ENCODE measurements around the gene COL5A1.

The COL5A1 gene

DNA sequence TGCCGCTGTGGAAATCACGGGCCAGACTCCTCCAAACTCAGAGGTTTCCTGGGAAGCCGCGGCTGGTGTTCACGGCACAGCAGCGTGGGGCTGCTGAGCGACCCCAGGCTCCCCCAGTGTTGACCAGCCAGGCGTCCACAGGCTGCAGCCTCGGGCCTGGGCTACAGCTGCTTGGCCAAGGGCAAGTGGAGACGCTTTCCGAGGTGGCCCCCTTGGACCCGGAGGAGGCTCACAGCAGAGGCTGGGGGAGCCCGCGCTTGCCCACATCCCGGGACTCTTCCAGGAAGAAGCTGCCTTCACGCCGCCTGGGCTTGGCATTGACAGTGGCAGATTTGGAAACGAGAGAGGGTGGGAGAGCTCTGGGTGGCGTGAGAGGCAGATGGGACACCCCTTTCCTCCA lies 186.0 kb downstream of the COL5A1 start:
- in situ Hi-C loops (cut with HindIII; ENCODE audit: low sequenced_read_pairs), result no loop called here

DNA sequence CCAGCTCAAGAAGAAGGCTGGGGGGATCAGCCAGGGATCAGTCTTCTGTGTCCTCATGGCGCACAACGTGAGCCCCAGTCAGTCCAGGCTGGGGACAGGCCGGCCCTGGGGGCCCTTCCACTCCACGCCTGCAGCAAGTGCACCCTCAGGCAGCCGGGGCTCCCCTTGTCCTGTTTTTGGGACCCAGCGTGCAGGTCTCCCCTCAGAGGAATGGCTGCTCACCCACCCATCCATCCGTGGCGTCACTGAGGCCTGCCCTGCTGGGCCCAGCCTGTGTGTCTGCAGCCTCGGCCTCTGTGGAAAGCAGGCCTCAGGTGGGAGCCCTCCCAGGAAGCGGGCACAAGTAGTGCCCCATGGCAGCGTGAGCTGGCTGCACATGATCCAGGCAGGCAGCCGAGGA lies 186.4 kb downstream of the COL5A1 start:
- in situ Hi-C loops (cut with HindIII; ENCODE audit: low sequenced_read_pairs), result no loop called here

DNA sequence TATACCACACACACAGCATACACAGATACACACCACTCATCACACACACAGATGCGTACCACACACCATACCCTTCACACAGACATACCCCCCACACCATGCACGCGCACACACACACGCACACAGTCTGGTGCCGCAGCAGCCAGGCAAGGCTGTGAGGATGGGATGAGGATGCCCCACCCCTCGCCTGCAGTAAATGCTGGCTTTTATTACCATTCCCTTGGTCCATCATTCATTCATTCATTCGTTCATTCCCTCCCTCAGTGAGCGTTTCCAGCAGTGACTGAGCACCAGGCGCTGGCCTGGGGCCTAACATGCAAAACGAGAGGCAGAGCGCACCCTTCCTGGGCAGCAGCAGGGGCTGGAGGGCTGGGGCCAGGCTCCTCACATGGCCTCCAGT lies 187.3 kb downstream of the COL5A1 start:
- in situ Hi-C loops (cut with HindIII; ENCODE audit: low sequenced_read_pairs), result no loop called here

DNA sequence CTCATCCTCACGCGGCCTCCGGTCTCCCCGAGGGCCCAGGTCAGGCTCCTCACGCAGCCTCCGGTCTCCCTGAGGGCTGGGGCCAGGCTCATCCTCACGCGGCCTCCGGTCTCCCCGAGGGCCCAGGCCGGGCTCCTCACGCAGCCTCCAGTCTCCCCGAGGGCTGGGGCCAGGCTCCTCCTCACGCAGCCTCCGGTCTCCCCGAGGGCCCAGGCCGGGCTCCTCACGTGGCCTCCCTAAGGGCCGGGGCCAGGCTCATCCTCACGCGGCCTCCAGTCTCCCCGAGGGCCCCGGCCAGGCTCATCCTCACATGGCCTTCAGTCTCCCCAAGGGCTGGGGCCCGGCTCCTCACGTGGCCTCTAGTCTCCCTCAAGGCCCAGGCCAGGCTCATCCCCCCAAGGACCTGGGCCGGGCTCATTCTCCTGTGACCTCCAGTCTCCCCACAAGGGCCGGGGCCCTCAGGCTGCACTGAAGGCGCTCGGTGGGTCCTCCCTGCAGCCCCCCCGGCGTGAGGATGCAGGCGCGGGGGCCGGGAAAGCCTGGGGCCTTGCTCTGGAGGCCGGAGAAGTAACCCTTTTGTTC lies 187.8 kb downstream of the COL5A1 start:
- in situ Hi-C loops (cut with HindIII; ENCODE audit: low sequenced_read_pairs), result no loop called here

DNA sequence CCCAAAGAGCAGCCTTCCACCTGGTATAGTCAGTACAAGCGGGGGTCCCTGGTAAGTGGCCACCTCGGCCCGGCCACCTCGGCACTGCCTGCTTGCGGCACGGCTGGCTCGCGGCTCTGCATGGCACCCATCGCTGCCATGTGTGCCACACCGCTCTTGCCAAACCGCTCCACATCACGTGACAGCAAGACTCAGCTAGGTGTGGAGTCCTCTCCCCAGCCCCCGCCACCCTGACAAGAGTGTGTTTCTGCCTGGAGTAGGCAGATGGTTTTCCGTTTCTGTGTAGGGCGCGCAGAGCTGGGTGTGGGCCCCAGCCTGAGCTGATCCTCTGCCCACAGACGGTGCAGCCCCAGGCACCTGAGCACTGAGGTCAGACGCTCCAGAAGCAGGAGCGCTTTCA lies 188.5 kb downstream of the COL5A1 start:
- in situ Hi-C loops (cut with HindIII; ENCODE audit: low sequenced_read_pairs), result no loop called here

DNA sequence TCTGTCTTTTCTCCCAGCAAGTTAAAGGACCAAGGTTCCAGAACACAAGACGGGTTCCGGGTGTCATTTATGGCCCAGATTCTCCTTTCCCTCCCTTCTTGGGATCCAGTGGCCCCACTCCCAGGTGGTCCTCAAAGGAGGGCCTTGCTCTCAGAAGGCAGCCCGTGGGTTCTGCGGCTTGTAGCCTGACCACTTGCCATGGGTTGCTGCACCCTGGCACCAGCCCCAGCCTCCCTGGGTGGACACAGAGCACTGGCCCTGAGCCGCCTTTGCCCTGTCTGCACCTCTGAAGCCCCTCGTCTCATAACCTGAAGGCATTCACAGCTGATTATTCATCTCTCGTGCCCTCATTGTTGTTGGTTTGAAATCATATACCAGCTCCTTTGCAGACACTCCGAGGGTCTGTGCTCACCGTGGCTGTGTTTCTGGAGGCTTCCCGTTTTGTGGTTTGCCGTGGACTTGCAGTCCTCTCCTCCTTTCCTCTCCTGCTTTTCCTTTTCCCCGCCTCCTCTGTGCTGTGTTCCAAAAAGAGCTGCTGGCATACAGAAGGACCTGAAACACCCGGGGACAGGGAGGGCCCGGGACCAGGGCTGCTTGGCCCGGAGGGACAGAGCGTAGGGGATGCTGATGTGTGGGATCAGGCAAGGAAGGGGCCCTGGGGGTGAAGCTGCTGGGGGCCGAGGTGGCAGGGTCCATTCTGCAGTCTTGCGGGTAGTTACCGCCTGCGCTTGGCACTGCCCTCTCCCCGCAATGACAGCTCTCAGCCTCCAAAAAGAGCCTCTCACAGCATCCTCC lies 189.5 kb downstream of the COL5A1 start:
- in situ Hi-C loops (cut with HindIII; ENCODE audit: low sequenced_read_pairs), result no loop called here

DNA sequence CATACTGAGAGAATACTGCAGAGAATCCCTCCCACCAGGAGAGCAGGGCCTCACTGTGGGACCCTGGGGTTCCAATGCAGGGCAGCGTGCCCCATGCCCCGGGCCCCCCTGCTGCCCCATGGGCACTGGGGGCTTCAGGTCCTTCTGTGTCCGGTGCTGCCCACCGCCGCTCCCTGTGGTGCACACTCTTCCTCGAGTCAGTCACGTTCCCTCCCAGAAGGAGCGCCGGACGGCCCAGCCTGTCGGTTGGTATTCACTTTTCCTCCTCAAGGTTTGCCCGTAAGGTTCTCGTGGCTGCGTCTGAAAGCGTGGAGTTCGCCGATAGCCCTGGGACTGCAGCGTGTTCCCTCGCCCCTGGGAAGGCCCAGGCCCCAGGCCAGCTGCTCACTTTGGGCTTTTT lies 190.9 kb downstream of the COL5A1 start:
- in situ Hi-C loops (cut with HindIII; ENCODE audit: low sequenced_read_pairs), result no loop called here

DNA sequence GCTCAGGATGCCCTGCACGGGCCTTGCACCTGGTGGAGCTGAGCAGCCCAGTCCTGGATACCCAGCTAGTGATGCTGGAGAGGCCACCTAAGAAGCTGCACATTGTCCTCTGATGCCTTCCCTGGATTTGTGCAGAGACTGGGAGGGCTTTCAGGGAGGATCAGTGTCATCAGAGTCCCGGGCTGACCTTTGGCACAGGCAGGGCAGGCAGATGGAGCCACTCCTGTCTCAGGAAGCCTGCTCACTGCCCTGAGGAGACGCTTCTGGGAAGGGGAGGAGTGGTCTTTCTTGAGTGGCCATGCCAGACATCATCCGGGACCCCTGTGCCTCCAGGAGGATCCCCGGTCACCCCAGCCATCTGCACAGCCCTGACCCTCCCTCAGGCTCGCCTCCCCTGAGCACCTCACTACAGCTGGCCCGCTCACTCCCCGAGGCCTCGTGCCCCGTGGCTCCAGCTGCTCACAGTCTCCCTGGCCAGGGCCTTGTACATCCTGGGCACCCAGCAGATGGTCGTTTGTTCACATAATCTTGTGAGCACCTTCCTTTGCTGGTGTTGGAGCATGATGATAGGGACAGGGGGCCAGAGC lies 191.8 kb downstream of the COL5A1 start:
- in situ Hi-C loops (cut with HindIII; ENCODE audit: low sequenced_read_pairs), result no loop called here

DNA sequence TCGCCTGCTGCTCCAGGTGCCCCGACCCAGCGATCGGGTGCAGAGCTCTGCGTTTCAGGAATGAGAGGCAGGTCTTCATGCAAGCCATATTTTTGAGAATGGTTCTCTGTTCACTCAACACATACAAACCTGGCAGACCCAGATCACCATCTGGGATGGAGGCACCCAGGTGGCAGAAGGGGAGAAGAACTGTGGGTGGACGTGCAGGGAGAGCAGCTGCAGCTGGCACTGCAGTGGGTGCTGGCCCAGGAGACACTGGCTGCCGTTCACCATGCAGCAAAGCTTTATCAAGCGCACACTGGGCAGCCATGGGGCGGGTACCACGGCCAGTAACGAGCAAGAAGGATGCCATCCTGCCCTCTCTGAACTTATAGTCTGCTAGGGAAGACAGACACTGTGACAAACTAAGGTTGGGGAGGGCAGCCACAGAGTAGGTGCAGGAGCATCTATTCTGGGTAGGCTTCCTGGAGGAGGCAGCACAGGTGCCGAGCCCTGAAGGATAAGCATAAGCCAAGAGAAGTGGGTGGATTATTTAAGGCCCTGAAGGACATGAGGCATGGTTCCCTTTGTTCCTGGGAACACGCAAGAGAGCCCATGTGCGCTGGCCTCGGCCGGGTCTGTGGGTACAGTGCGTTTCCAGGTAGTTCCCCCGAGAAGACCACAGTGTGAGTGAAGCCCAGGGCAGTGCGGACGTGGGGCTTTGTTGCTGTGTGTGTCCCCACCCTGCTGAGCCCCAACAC lies 192.8 kb downstream of the COL5A1 start:
- in situ Hi-C loops (cut with HindIII; ENCODE audit: low sequenced_read_pairs), result no loop called here

DNA sequence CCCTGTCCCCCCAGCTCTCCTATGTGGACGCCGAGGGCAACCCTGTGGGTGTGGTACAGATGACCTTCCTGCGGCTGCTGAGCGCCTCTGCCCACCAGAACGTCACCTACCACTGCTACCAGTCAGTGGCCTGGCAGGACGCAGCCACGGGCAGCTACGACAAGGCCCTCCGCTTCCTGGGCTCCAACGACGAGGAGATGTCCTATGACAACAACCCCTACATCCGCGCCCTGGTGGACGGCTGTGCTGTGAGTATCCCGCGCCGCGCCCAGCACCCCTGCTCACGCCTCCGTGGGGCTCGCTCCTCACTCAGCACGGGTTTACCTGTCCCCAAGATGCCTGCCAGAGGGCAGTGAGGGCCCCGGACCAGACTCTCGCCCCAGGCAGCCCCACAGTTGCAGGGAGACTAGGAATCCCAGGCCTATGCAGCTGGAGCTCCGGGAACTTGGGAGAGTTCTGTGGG lies 193.4 kb downstream of the COL5A1 start:
- in situ Hi-C loops (cut with HindIII; ENCODE audit: low sequenced_read_pairs), result no loop called here

DNA sequence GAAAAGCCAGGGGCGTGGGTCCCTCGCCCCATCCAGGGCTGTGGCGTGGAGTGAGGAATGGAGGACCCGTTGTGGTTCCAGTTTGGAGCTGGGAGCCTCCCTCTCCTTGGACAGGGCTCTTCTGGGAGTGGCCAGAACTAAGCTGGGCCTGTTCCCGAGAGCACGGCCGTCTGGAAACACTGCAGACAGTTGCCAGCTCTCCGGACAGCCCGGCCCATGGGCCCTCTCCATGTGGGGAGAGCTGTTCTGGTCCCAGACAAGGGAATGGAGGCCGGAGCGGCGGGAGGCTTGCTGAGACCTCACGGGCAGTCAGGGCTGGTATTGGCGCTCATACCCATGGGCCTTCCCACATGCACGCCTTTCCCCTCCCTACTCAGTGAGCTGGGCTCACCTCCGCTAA lies 193.8 kb downstream of the COL5A1 start:
- in situ Hi-C loops (cut with HindIII; ENCODE audit: low sequenced_read_pairs), result no loop called here

DNA sequence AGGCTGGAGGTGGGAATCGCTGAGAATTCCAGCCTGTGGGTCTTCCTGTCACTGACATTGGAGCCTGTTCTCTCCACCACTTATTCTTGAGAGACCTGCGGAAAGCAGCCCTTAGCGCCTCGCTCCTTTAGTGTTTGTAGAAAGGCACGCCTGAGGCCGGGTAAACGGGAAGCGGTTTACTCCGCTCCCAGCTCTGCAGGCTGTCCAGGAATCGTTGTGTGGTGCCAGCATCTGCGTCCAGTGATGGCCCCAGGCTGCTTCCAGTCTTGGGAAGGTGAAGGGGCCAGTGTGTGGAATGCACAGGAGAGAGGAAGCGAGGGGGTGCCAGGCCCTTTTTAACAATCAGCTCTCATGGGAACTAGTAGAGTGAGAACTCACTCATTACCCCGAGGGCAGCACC lies 194.4 kb downstream of the COL5A1 start:
- in situ Hi-C loops (cut with HindIII; ENCODE audit: low sequenced_read_pairs), result no loop called here

DNA sequence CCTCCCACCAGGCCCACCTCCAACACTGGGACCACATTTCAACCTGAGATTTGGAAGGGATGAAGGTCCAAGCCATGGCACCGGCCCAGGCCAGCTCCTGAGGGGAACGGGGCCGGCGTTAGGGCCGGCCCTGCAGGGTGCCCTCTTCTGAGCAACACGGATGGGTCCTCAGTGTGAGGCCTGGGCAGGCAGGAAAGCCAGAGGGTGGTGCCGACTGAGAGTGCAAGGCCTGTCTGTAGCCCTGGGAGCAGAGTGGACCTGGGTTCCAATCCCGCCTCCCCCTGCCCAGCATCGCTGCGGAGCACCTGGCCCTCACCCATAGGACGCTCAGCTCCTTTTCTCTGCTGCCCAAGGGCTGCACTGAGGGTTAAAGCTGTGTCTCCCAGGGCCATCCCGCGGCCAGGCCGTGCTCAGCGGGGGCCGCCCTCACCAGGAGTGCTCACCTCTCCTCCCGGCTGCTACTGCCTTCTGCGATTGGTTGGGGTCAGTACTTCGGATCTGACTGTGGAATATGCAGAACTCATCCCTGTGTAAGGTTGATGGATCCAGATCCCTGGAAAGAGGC lies 194.9 kb downstream of the COL5A1 start:
- in situ Hi-C loops (cut with HindIII; ENCODE audit: low sequenced_read_pairs), result no loop called here

DNA sequence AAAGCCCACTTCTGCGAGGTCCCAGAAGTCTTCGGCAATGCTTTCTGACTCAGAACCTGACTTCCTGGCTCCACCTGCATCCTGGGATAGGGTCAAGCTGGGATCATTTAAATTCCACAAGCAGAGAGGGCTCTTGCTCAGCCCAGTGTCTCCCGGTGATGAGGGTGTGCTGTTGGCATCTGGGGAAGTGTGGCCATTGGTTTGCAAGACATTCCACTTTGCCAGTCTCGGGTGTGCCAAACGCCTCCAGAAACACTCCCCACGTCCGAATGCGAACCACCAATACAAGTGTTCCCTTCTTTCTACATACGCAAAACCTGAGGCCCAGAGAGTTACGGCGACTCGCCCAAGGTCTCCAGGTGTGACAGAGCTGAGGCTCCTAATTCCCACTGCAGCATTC lies 195.9 kb downstream of the COL5A1 start:
- in situ Hi-C loops (cut with HindIII; ENCODE audit: low sequenced_read_pairs), result no loop called here

DNA sequence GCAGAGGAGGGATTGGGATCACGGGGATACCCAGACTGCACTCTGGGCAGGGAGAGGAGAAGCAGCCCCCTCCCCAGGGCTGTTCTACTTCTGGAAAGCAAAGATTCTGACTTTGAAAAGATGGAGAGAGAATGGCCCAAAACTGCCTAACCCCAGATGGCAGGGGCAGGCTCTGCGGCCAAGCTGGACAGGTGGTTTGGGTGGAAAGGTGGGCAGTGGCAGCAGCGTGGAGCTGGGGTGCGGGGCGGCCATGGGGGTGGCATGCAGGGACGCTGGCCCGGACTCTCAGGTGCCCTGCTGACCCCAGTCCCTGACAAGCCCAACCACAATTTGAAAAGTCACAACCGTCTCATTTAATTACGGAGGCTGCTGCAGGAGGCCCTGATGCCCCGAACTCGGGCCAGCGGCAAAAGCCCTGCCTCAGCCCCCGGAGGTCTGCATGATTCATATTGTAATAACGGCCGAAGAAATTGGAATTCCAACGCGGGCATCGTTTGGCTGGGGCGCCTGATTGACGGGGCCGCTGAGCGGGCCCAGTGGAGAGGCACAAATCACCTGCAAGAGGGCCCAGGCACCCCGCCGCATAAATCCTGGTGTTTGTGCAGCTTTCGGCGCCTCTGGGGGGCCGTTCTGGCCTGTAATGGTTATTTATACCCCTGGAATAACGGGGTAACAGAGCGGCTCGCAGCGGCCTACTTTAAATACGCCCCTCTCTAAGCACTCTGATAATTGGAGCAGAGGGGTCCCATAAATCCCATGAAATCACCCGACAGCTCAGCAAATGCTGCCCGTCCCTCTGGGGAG lies 197.2 kb downstream of the COL5A1 start:
- in situ Hi-C loops (cut with HindIII; ENCODE audit: low sequenced_read_pairs), result no loop called here

DNA sequence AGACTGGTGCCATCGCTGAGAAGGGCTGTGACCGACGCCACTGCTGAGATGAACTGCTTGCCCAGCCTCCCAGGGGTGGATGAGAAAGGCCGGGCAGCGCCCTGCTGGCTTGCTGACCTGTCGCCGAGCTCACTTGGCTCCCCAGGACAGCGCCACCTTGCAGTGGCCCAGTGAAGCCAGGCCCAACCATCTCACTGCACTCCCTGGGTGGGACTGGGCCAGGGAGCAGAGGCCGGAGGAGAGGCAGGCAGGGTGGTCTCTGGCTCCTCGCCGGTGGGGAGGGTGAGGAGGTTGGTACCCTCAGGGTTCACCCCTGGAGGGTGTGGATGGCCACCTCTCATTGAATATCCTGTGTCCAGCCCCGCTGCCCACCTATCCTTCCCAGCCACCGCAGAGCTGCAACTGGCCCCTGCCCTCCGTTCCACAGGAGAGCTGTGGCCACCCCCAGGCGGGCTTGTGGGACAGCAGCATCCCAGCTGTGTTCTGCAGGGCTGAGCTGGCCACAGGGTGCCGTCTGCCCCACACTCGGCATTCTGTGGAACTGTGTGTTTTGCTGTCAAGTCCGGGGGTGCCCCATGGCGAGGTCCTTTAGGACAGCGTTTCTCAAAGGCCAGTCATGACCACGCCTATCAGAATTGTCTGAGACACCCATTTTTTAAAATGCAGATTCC lies 198.0 kb downstream of the COL5A1 start:
- in situ Hi-C loops (cut with HindIII; ENCODE audit: low sequenced_read_pairs), result no loop called here

DNA sequence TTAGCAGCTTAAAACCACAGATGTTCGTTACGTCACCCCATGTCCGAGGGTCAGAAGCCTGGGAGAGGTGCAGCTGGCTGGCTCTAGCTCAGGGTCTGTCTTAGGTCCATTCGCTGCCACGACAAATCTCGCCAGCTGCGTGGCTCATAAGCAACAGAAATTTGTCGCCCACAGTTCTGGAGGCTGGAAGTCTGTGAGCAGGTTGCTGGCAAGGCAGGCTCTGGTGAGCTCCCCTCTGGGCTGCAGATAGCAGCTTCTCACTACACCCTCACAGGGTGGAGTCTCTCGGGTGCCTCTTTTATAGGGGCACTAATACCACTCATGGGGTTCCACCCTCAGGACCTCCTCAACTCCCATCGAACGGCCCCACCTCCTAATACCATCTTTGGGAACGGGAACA lies 198.9 kb downstream of the COL5A1 start:
- in situ Hi-C loops (cut with HindIII; ENCODE audit: low sequenced_read_pairs), result no loop called here

DNA sequence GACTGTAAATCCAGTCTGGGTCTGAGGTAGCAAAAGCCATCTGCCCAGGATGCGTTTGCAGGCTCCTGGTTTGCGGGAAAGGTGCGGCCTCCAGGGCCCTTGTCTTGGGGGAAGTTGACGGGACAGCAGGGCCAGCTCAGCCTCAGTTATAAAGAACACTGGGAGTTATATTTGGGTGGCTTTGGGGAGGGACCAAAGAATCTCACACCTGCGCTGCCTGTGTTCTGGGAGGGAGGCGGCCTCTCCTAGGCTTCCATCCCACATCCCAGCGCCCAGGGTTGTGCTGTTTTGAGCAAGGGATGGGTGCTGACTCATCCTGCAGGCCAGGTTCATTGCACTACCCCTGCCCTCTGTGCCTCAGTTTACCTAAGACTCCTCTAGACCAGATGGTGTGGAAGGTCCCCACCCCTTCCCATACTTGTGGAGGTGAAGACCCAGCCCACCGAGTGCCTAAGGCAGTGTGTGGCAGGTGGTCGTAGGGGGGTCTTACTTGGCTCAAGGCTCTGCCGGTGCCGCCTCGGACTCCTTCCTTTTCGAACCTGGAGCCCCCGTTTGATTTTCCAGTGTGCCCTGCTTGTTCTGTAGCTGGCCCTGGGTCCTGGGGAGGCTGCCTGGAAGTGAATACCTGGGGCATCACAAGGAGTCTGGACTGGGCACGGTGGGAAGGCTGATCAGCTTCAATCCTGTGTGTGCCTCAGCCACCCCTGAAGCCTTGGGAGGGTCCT lies 199.7 kb downstream of the COL5A1 start:
- in situ Hi-C loops (cut with HindIII; ENCODE audit: low sequenced_read_pairs), result no loop called here

DNA sequence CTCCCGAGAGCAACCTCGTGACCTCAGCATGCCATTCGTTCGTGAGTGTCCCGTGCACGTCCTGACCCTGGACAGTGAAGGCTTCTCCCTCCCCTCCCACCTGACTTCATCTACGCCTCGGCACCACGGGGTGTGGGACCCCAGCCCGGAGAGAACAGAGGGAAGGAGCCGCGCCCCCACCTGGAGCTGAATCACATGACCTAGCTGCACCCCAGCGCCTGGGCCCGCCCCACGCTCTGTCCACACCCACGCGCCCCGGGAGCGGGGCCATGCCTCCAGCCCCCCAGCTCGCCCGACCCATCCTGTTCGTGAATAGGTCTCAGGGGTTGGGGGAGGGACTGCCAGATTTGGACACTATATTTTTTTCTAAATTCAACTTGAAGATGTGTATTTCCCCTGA lies 200.7 kb downstream of the COL5A1 start:
- in situ Hi-C loops (cut with HindIII; ENCODE audit: low sequenced_read_pairs), result no loop called here

All from endothelial cell of hepatic sinusoid (primary cell).